ENCODE measurements around the gene SLC30A1.

GRCh38 chr1:211579440-211580302 is 710 bp upstream of the SLC30A1 start:
- no peak for TF ChIP-seq CTCF (IDR thresholded peaks at IDR 0.05 in 4 of 5, conservative IDR thresholded peaks at IDR 0.05 in 1 of 5)
- no peak for TF ChIP-seq POLR2A (IDR thresholded peaks at IDR 0.05)
